ENCODE data around the gene DARS2. TPM values are rescaled to one million over a fixed set of nuclear protein-coding genes. Genes with fewer than 3 reads are reported as not detected.

Gene DARS2
- polyA plus RNA-seq, 4 donors: 5.1 to 22.3 (median 13.0) TPM

DNA sequence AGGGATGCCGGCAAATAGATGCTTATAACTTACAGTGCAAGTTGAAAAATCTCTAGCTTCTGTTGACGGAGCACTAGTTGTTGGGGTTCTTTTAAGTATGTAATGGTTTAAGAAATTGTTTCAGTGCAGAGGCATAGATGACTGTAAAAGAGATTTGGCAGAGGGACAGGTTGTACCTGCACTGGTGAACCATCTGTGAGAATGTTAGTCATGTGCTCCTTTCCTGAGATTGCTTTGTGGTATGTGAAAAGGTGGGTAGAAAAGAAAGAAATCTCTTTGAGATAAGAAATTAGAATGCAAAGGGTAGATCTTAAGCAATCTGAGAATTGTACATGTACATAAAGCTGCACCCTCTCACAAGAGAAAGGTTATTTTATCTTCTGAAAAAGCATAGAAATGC is 63.2 kb downstream of the DARS2 start:
- DNase-seq: no peak
- Histone ChIP-seq H3K4me1 (ENCODE audit: control insufficient read depth in 3 of 3, insufficient read depth in 2 of 3, low read depth in 1 of 3, low read length in 2 of 3) (no peaks in the 10 kb centered on the region), H3K4me3 (ENCODE audit: low read depth in 1 of 3, low read length in 3 of 3) (no peak overlapping the region), H3K9me3 (ENCODE audit: control insufficient read depth in 2 of 2, insufficient read depth in 1 of 2, low read depth in 1 of 2, low read length in 1 of 2) (no peaks in the 10 kb centered on the region), H3K36me3 (ENCODE audit: control insufficient read depth in 3 of 3, insufficient read depth in 2 of 3, low read depth in 1 of 3, low read length in 3 of 3) (peaks cover 2 to 15% (median 5%) of the 10 kb centered on the region in 3 donors), H3K27me3 (ENCODE audit: control insufficient read depth in 3 of 3, insufficient read depth in 3 of 3, low read length in 3 of 3) (no peaks in the 10 kb centered on the region), H3K27ac (ENCODE audit: low read depth in 1 of 3, low read length in 2 of 3) (no peak overlapping the region)
- no peak for FAIRE-seq
- WGBS, 3 donors: 95 to 100% (median 97%) methylated on average over 2 of the region's 2 CpGs

- no peak overlapping the region for H3K4me3 ChIP-seq (ENCODE audit: low read depth in 1 of 3, low read length in 3 of 3)
- no peak overlapping the region for H3K27ac ChIP-seq (ENCODE audit: low read depth in 1 of 3, low read length in 2 of 3)
- no peaks in the 10 kb centered on the region for H3K9me3 ChIP-seq (ENCODE audit: control insufficient read depth in 2 of 2, insufficient read depth in 1 of 2, low read depth in 1 of 2, low read length in 1 of 2)
- DNase-seq (no peak), FAIRE-seq (no peak)
- H3K27me3 ChIP-seq (ENCODE audit: control insufficient read depth in 3 of 3, insufficient read depth in 3 of 3, low read length in 3 of 3): no peaks in the 10 kb centered on the region
- peaks cover 2 to 15% (median 5%) of the 10 kb centered on the region in 3 donors for H3K36me3 ChIP-seq (ENCODE audit: control insufficient read depth in 3 of 3, insufficient read depth in 2 of 3, low read depth in 1 of 3, low read length in 3 of 3)
- H3K4me1 ChIP-seq (ENCODE audit: control insufficient read depth in 3 of 3, insufficient read depth in 2 of 3, low read depth in 1 of 3, low read length in 2 of 3): no peaks in the 10 kb centered on the region
Observed at GRCh38 chr1:173888749-173889148, 64.3 kb downstream of the DARS2 start.

DNA sequence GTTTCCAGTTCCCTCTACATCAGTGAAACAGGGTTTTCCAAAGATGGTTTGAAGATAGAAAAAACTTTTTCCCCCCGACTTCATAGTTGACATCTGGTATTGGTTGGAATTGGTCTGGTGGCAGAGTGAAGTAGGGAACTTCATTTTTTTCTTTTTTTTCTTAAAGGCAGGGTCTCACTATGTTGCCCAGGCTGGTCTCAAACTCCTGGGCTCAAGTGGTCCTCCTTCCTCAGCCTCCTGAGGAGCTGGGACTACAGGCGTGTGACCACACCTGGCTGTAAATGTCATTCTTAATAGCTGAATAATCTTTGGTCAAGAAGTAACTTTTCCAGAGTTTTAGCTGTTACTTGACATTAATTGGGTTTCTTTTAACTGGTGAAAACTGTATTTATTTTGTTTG is 65.4 kb downstream of the DARS2 start:
- no peaks in the 10 kb centered on the region for H3K9me3 ChIP-seq (ENCODE audit: control insufficient read depth in 2 of 2, insufficient read depth in 1 of 2, low read depth in 1 of 2, low read length in 1 of 2)
- no peaks in the 10 kb centered on the region for H3K4me1 ChIP-seq (ENCODE audit: control insufficient read depth in 3 of 3, insufficient read depth in 2 of 3, low read depth in 1 of 3, low read length in 2 of 3)
- 95 to 98% (median 96%) methylated on average over 2 of the region's 2 CpGs for WGBS, 3 donors
- H3K27ac ChIP-seq (ENCODE audit: low read depth in 1 of 3, low read length in 2 of 3): no peak overlapping the region
- FAIRE-seq: no peak
- no peaks in the 10 kb centered on the region for H3K27me3 ChIP-seq (ENCODE audit: control insufficient read depth in 3 of 3, insufficient read depth in 3 of 3, low read length in 3 of 3)
- no peak overlapping the region for H3K4me3 ChIP-seq (ENCODE audit: low read depth in 1 of 3, low read length in 3 of 3)
- DNase-seq: no peak
- H3K36me3 ChIP-seq (ENCODE audit: control insufficient read depth in 3 of 3, insufficient read depth in 2 of 3, low read depth in 1 of 3, low read length in 3 of 3): peaks cover 2 to 10% (median 5%) of the 10 kb centered on the region in 3 donors

GRCh38 chr1:173893611-173894010 is 69.1 kb downstream of the DARS2 start:
- 97 to 99% (median 97%) methylated on average over 1 of the region's 1 CpG for WGBS, 3 donors
- Histone ChIP-seq H3K36me3 (ENCODE audit: control insufficient read depth in 3 of 3, insufficient read depth in 2 of 3, low read depth in 1 of 3, low read length in 3 of 3) (peaks cover 2 to 3% (median 2%) of the 10 kb centered on the region in 3 donors), H3K4me3 (ENCODE audit: low read depth in 1 of 3, low read length in 3 of 3) (no peak overlapping the region), H3K27me3 (ENCODE audit: control insufficient read depth in 3 of 3, insufficient read depth in 3 of 3, low read length in 3 of 3) (no peaks in the 10 kb centered on the region), H3K9me3 (ENCODE audit: control insufficient read depth in 2 of 2, insufficient read depth in 1 of 2, low read depth in 1 of 2, low read length in 1 of 2) (no peaks in the 10 kb centered on the region), H3K4me1 (ENCODE audit: control insufficient read depth in 3 of 3, insufficient read depth in 2 of 3, low read depth in 1 of 3, low read length in 2 of 3) (no peaks in the 10 kb centered on the region), H3K27ac (ENCODE audit: low read depth in 1 of 3, low read length in 2 of 3) (no peak overlapping the region)
- no peak for FAIRE-seq
- no peak for DNase-seq

GRCh38 chr1:173894189-173894588 is 69.7 kb downstream of the DARS2 start:
- Histone ChIP-seq H3K9me3 (ENCODE audit: control insufficient read depth in 2 of 2, insufficient read depth in 1 of 2, low read depth in 1 of 2, low read length in 1 of 2) (no peaks in the 10 kb centered on the region), H3K4me3 (ENCODE audit: low read depth in 1 of 3, low read length in 3 of 3) (no peak overlapping the region), H3K27ac (ENCODE audit: low read depth in 1 of 3, low read length in 2 of 3) (no peak overlapping the region), H3K27me3 (ENCODE audit: control insufficient read depth in 3 of 3, insufficient read depth in 3 of 3, low read length in 3 of 3) (no peaks in the 10 kb centered on the region), H3K4me1 (ENCODE audit: control insufficient read depth in 3 of 3, insufficient read depth in 2 of 3, low read depth in 1 of 3, low read length in 2 of 3) (no peaks in the 10 kb centered on the region), H3K36me3 (ENCODE audit: control insufficient read depth in 3 of 3, insufficient read depth in 2 of 3, low read depth in 1 of 3, low read length in 3 of 3) (peaks cover 2 to 3% (median 2%) of the 10 kb centered on the region in 3 donors)
- DNase-seq (no peak), FAIRE-seq (no peak)
- WGBS, 3 donors: 67 to 84% (median 71%) methylated on average over 3 of the region's 3 CpGs

- WGBS, 3 donors: 75 to 81% (median 77%) methylated on average over 2 of the region's 2 CpGs
- FAIRE-seq (no peak), DNase-seq (no peak)
- Histone ChIP-seq H3K9me3 (ENCODE audit: control insufficient read depth in 2 of 2, insufficient read depth in 1 of 2, low read depth in 1 of 2, low read length in 1 of 2) (no peaks in the 10 kb centered on the region), H3K27ac (ENCODE audit: low read depth in 1 of 3, low read length in 2 of 3) (no peak overlapping the region), H3K4me1 (ENCODE audit: control insufficient read depth in 3 of 3, insufficient read depth in 2 of 3, low read depth in 1 of 3, low read length in 2 of 3) (no peaks in the 10 kb centered on the region), H3K27me3 (ENCODE audit: control insufficient read depth in 3 of 3, insufficient read depth in 3 of 3, low read length in 3 of 3) (no peaks in the 10 kb centered on the region), H3K4me3 (ENCODE audit: low read depth in 1 of 3, low read length in 3 of 3) (no peak overlapping the region), H3K36me3 (ENCODE audit: control insufficient read depth in 3 of 3, insufficient read depth in 2 of 3, low read depth in 1 of 3, low read length in 3 of 3) (no peaks in the 10 kb centered on the region)
Observed at GRCh38 chr1:173900427-173900826, 76.0 kb downstream of the DARS2 start.

DNA sequence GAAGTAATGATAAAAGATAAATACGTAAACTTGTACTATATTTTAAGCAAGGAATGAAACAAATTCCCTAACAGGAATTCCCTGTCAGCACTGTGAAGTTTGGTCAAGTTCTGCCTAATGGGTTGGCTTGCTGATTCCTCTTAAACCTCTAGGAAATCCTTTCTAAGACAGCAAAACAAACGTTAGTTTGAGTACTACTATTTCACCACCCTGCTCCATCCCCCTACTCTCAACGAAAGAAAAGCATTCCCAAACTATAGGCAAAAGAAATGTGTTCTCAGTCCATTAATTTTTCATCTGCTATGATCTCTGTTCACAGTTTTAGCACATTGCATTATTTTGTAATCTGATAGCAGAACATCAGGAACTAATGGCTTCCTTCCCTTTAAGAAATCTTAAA is 76.5 kb downstream of the DARS2 start:
- Histone ChIP-seq H3K27ac (ENCODE audit: low read depth in 1 of 3, low read length in 2 of 3) (no peak overlapping the region), H3K9me3 (ENCODE audit: control insufficient read depth in 2 of 2, insufficient read depth in 1 of 2, low read depth in 1 of 2, low read length in 1 of 2) (no peaks in the 10 kb centered on the region), H3K27me3 (ENCODE audit: control insufficient read depth in 3 of 3, insufficient read depth in 3 of 3, low read length in 3 of 3) (no peaks in the 10 kb centered on the region), H3K4me1 (ENCODE audit: control insufficient read depth in 3 of 3, insufficient read depth in 2 of 3, low read depth in 1 of 3, low read length in 2 of 3) (no peaks in the 10 kb centered on the region), H3K4me3 (ENCODE audit: low read depth in 1 of 3, low read length in 3 of 3) (no peak overlapping the region), H3K36me3 (ENCODE audit: control insufficient read depth in 3 of 3, insufficient read depth in 2 of 3, low read depth in 1 of 3, low read length in 3 of 3) (no peaks in the 10 kb centered on the region)
- FAIRE-seq (no peak), DNase-seq (no peak)
- WGBS, 3 donors: 58 to 78% (median 75%) methylated on average over 3 of the region's 3 CpGs

DNA sequence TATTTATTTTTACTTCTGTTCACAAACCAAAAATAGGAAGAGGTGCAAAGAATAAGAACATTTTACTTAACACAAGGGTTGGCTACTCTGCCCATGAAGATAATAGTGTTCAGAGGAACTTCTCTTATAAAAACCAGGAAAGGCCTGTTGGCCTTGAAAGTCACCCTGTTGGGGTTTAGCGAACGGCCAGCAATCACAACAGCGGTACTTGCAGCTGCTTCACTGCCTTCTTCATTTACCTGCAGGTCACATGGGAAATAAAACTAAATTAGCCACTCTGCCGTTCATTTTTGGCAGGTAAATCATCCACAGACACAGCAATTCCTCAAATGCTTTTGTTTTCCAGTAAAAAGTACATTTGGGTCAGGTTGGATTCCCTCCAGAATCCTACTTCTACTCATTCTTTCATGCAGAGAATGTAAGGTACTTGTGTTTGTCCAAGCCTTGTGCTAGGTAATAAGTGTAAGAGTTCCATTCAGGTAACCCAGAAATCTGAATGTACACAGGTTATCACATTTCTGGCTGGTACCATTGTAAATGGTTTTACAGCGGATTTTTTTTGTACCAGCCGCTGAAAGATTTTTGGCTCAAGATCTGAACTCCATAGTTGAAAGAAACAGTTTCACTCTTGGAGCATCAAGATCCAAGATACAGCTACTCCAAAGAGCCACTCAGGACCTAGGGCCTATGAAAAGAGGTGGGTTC is 79.5 kb downstream of the DARS2 start:
- Histone ChIP-seq H3K4me3 (ENCODE audit: low read depth in 1 of 3, low read length in 3 of 3) (no peak overlapping the region), H3K36me3 (ENCODE audit: control insufficient read depth in 3 of 3, insufficient read depth in 2 of 3, low read depth in 1 of 3, low read length in 3 of 3) (no peaks in the 10 kb centered on the region), H3K27ac (ENCODE audit: low read depth in 1 of 3, low read length in 2 of 3) (no peak overlapping the region), H3K4me1 (ENCODE audit: control insufficient read depth in 3 of 3, insufficient read depth in 2 of 3, low read depth in 1 of 3, low read length in 2 of 3) (no peaks in the 10 kb centered on the region), H3K27me3 (ENCODE audit: control insufficient read depth in 3 of 3, insufficient read depth in 3 of 3, low read length in 3 of 3) (no peaks in the 10 kb centered on the region), H3K9me3 (ENCODE audit: control insufficient read depth in 2 of 2, insufficient read depth in 1 of 2, low read depth in 1 of 2, low read length in 1 of 2) (peaks cover 0 to 3% of the 10 kb centered on the region in 2 donors)
- FAIRE-seq (no peak), DNase-seq (no peak)
- WGBS, 3 donors: 77 to 90% (median 83%) methylated on average over 6 of the region's 6 CpGs
